C4-2B (cell line): Measurements from ENCODE around the gene DGKI.

Experiments
- CTCF ChIP-seq: fragments of 450-650 bp; conservative IDR thresholded peaks from 2 replicates; pipeline ENCODE4 v1.5.1; 2017; ENCODE audit warnings: mild to moderate bottlenecking
- ZFX ChIP-seq: fragments of 450-650 bp; IDR thresholded peaks from 2 replicates; pipeline ENCODE4 v1.6.1; 2017

- TF ChIP-seq CTCF (no peak), ZFX (no peak)
Measured at GRCh38 chr7:137590071-137590755, 256.6 kb downstream of the DGKI start.
